ENCODE data around the gene MEI1. TPM values are rescaled to one million over a fixed set of nuclear protein-coding genes. Genes with fewer than 3 reads are reported as not detected.

The MEI1 gene
- total RNA-seq, 3 donors from 2014 or later, result 1.3 to 12.1 (median 4.3) TPM

DNA sequence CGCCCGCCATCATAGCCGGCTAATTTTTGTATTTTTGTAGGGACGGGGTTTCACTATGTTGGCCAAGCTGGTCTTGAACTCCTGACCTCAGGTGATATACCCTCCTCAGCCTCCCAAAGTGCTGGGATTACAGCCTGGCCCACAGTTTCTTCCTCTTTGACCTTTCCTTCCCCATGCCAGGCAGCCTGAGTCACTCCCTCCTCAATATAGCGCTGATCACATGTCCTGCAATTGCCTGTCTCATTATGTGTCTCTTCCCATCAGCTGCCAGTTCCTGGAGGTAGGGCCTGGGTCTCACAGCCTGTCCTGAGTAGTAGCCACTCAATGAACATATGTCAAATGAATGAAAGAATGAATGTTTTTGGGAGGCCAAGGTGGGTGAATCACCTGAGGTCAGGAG lies 58.2 kb downstream of the MEI1 start:
- intact Hi-C loops (cut with DNase I; ENCODE audit: low total_unique reads), result no loop called here
- no peaks in the 10 kb centered on the region for H3K36me3 ChIP-seq
- H3K4me3 ChIP-seq, result no peak overlapping the region
- TF ChIP-seq CTCF (IDR thresholded peaks at IDR 0.05) (no peak), POLR2AphosphoS5 (IDR thresholded peaks at IDR 0.05) (no peak), POLR2A (IDR thresholded peaks at IDR 0.05) (no peak)
- no peaks in the 10 kb centered on the region for H3K9me3 ChIP-seq
- DNase-seq (ENCODE audit: low spot score in 2 of 2), result no peak
- no peaks in the 10 kb centered on the region for H3K4me1 ChIP-seq
- no peaks in the 10 kb centered on the region for H3K27me3 ChIP-seq
- H3K27ac ChIP-seq, result no peak overlapping the region

DNA sequence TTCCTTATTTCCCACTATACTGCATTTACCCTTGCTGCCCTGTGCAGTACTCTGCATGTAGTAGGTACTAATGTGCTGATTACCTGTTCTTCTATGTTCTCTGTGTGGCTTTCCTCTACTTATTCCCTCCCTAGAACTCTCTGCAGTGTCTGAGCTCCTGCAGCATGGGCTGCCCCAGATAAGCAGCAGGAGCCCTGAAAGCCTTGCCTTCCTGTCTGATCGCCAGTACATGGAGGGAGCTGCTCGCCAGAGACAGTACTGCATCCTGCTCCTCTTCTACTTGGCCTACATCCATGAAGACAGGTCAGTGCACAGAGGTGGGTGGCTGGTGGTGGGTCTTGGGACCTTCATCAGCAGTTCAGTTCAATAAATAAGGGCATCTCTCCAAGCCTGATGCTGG lies 58.9 kb downstream of the MEI1 start:
- H3K27ac ChIP-seq, result no peak overlapping the region
- H3K27me3 ChIP-seq, result no peaks in the 10 kb centered on the region
- no peaks in the 10 kb centered on the region for H3K36me3 ChIP-seq
- no peak for TF ChIP-seq POLR2AphosphoS5 (IDR thresholded peaks at IDR 0.05)
- TF ChIP-seq CTCF (IDR thresholded peaks at IDR 0.05), result no peak
- H3K4me1 ChIP-seq, result no peaks in the 10 kb centered on the region
- intact Hi-C loops (cut with DNase I; ENCODE audit: low total_unique reads), result no loop called here
- no peaks in the 10 kb centered on the region for H3K9me3 ChIP-seq
- no peak overlapping the region for H3K4me3 ChIP-seq
- DNase-seq (ENCODE audit: low spot score in 2 of 2), result no peak

DNA sequence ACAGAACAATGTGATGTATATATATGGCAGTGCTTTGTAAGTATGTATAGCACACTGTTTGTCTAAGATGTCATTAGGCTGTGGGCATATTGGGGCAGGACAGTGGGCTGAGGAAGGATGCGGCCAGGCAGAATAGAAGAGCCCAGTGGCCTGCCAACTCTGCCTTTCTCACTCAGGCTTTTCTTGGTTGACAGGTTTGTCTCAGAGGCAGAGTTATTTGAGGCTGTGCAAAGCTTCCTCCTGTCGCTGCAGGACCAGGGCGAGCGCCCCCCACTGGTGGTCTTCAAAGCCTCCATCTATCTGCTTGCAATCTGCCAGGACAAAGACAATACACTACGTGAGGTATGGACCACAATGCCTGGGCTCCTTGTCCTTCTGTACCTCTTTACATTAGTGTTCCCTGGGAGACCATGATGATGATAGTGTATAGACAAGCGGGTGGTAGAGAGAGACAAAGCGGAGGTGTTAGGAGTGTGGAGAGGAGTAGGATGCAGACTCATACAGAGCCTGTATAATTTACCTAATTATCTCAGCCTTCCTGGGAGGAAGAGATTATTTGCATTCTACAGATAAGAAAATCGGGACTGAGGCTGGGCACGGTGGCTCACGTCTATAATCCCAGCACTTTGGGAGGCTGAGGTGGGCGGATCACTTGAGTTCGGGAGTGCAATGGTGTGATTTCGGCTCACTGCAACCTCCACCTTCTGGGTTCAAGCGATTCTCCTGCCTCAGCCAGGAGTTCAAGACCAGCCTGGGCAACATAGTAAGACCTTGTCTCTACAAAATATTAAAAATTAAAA lies 63.9 kb downstream of the MEI1 start:
- H3K27ac ChIP-seq, result no peak overlapping the region
- no peaks in the 10 kb centered on the region for H3K27me3 ChIP-seq
- no peak overlapping the region for H3K4me3 ChIP-seq
- H3K9me3 ChIP-seq, result no peaks in the 10 kb centered on the region
- no peak for TF ChIP-seq POLR2A (IDR thresholded peaks at IDR 0.05)
- TF ChIP-seq CTCF (IDR thresholded peaks at IDR 0.05), result no peak
- TF ChIP-seq POLR2AphosphoS5 (IDR thresholded peaks at IDR 0.05), result no peak
- no peak for DNase-seq (ENCODE audit: low spot score in 2 of 2)
- no peaks in the 10 kb centered on the region for H3K4me1 ChIP-seq
- intact Hi-C loops (cut with DNase I; ENCODE audit: low total_unique reads), result no loop called here
- no peaks in the 10 kb centered on the region for H3K36me3 ChIP-seq

GRCh38 chr22:41766476-41766875 lies 67.2 kb downstream of the MEI1 start:
- Histone ChIP-seq H3K27ac (no peak overlapping the region), H3K4me3 (no peak overlapping the region), H3K27me3 (no peaks in the 10 kb centered on the region), H3K4me1 (no peaks in the 10 kb centered on the region), H3K36me3 (no peaks in the 10 kb centered on the region), H3K9me3 (no peaks in the 10 kb centered on the region)
- intact Hi-C loops (cut with DNase I; ENCODE audit: low total_unique reads), result no loop called here
- TF ChIP-seq POLR2AphosphoS5 (IDR thresholded peaks at IDR 0.05), result no peak
- DNase-seq (ENCODE audit: low spot score in 2 of 2), result no peak

GRCh38 chr22:41768430-41768829 lies 69.1 kb downstream of the MEI1 start:
- H3K36me3 ChIP-seq, result no peaks in the 10 kb centered on the region
- H3K9me3 ChIP-seq, result no peaks in the 10 kb centered on the region
- H3K4me3 ChIP-seq, result no peak overlapping the region
- TF ChIP-seq CTCF (IDR thresholded peaks at IDR 0.05) (no peak), POLR2A (IDR thresholded peaks at IDR 0.05) (no peak), POLR2AphosphoS5 (IDR thresholded peaks at IDR 0.05) (no peak)
- no peak for DNase-seq (ENCODE audit: low spot score in 2 of 2)
- no peaks in the 10 kb centered on the region for H3K27me3 ChIP-seq
- no peaks in the 10 kb centered on the region for H3K4me1 ChIP-seq
- no peak overlapping the region for H3K27ac ChIP-seq
- intact Hi-C loops (cut with DNase I; ENCODE audit: low total_unique reads), result no loop called here
